Measurements from ENCODE around the gene ATPAF1. TPM values are rescaled to one million over a fixed set of nuclear protein-coding genes. Genes with fewer than 3 reads are reported as not detected.
A peak's percentile ranks its signal among the peaks of the same experiment; 100 is the strongest.
"Not testable (repeated sequence)": the region's sequence is repeated elsewhere in the genome, so short reads cannot be mapped to it uniquely, and the experiment has no call there.

Gene ATPAF1
- total RNA-seq, 6 experiments from 2014 or later = 32.7 to 42.9 (median 41.5) TPM

- Mint-ChIP-seq H3K36me3 (ENCODE audit: low read depth) (no peaks in the 10 kb centered on the region), H3K9me3 (no peaks in the 10 kb centered on the region), H3K4me1 (ENCODE audit: low read depth) (peaks cover 10% of the 10 kb centered on the region), H3K27ac (no peak overlapping the region), H3K4me3 (no peak overlapping the region), H3K27me3 (ENCODE audit: insufficient read depth) (no peaks in the 10 kb centered on the region; the same call in 1 of the 2 replicates)
- no peak for TF ChIP-seq CTCF (IDR thresholded peaks at IDR 0.05)
- DNase-seq = no peak
Observed at GRCh38 chr1:46672696-46673095, 4.5 kb upstream of the ATPAF1 start.

GRCh38 chr1:46671554-46671953, 3.4 kb upstream of the ATPAF1 start, which contains the start of gene TEX38:
Gene TEX38 (plus strand): TSS chr1:46671854. CDS start chr1:46671935, 81 bp downstream.
- H3K27ac Mint-ChIP-seq = no peak within 1 kb of the TSS
- no peaks in the 10 kb centered on the region for H3K9me3 Mint-ChIP-seq
- no peak within 1 kb of the TSS for H3K4me3 Mint-ChIP-seq
- TF ChIP-seq CTCF (IDR thresholded peaks at IDR 0.05) = no peak
- no peaks in the 10 kb centered on the region; the same call in 1 of the 2 replicates for H3K27me3 Mint-ChIP-seq (ENCODE audit: insufficient read depth)
- H3K4me1 Mint-ChIP-seq (ENCODE audit: low read depth) = peaks cover 21% of the 10 kb centered on the region
- H3K36me3 Mint-ChIP-seq (ENCODE audit: low read depth) = no peaks in the 10 kb centered on the region
- DNase-seq = no peak

- DNase-seq = no peak
- Mint-ChIP-seq H3K4me1 (ENCODE audit: low read depth) (peaks cover 25% of the 10 kb centered on the region), H3K36me3 (ENCODE audit: low read depth) (peaks cover under 1% of the 10 kb centered on the region; the same call in 1 of the 2 replicates), H3K27ac (no peak overlapping the region), H3K9me3 (no peaks in the 10 kb centered on the region), H3K27me3 (ENCODE audit: insufficient read depth) (no peaks in the 10 kb centered on the region; the same call in 1 of the 2 replicates), H3K4me3 (no peak overlapping the region)
- TF ChIP-seq CTCF (IDR thresholded peaks at IDR 0.05) = no peak
Observed at GRCh38 chr1:46670134-46670533, 2.0 kb upstream of the ATPAF1 start.

GRCh38 chr1:46665983-46666382, 2.2 kb downstream of the ATPAF1 start:
- Mint-ChIP-seq H3K36me3 (ENCODE audit: low read depth) (peaks cover 8% of the 10 kb centered on the region), H3K27me3 (ENCODE audit: insufficient read depth) (no peaks in the 10 kb centered on the region), H3K9me3 (no peaks in the 10 kb centered on the region), H3K4me3 (no peak overlapping the region), H3K27ac (no peak overlapping the region), H3K4me1 (ENCODE audit: low read depth) (peaks cover 15% of the 10 kb centered on the region)
- TF ChIP-seq CTCF (IDR thresholded peaks at IDR 0.05) = peak; percentile 35
- DNase-seq = no peak

GRCh38 chr1:46662919-46663318, 5.2 kb downstream of the ATPAF1 start:
- not testable (repeated sequence) for H3K4me3 Mint-ChIP-seq
- peaks cover 15% of the 10 kb centered on the region for H3K4me1 Mint-ChIP-seq (ENCODE audit: low read depth)

GRCh38 chr1:46660116-46660515, 8.0 kb downstream of the ATPAF1 start:
- not testable (repeated sequence) for H3K9me3 Mint-ChIP-seq; H3K4me3 Mint-ChIP-seq; DNase-seq; H3K27ac Mint-ChIP-seq; H3K4me1 Mint-ChIP-seq (ENCODE audit: low read depth); H3K27me3 Mint-ChIP-seq (ENCODE audit: insufficient read depth)
- H3K36me3 Mint-ChIP-seq (ENCODE audit: low read depth) = peaks cover 16% of the 10 kb centered on the region

More at GRCh38 chr1:46662919-46663318, 5.2 kb downstream of the ATPAF1 start:
- H3K36me3 Mint-ChIP-seq (ENCODE audit: low read depth); H3K27me3 Mint-ChIP-seq (ENCODE audit: insufficient read depth); H3K27ac Mint-ChIP-seq; H3K9me3 Mint-ChIP-seq; DNase-seq: not testable (repeated sequence)

Data from HFFc6 (cell line).